Neural cell (in vitro differentiated cells): Measurements from ENCODE around the gene CRAT. TPM values are rescaled to one million over a fixed set of nuclear protein-coding genes. Genes with fewer than 3 reads are reported as not detected.

ENCODE experiments used
- H2AFZ ChIP-seq: fragments of 200-600, 300-800 bp; sonication (generic), shearing (Covaris generic); 2 replicates; pipeline ENCODE4 v1.6.0; 2014; ENCODE audit warnings: low read depth, mild to moderate bottlenecking, antibody characterized with exemption, low read length, moderate library complexity
- H3F3A ChIP-seq: fragments of 200-600 bp; shearing (Covaris generic); 2 replicates; pipeline ENCODE4 v1.6.1; 2016; ENCODE audit warnings: mild to moderate bottlenecking, moderate library complexity, mixed read lengths, antibody characterized with exemption, low read length; ENCODE audit not compliant: insufficient read depth, poor library complexity, severe bottlenecking
- H3K27ac ChIP-seq: fragments of 200-600, 300-800 bp; sonication (generic), shearing (Covaris generic); 2 replicates; pipeline ENCODE4 v1.5.1; 2014; ENCODE audit warnings: mild to moderate bottlenecking, low read length, moderate library complexity
- H3K27me3 ChIP-seq: fragments of 300-800, 200-600 bp; sonication (generic), shearing (Covaris generic); 2 replicates; pipeline ENCODE4 v1.6.0; 2014; ENCODE audit warnings: mild to moderate bottlenecking, low read depth, low read length, moderate library complexity; ENCODE audit not compliant: insufficient read depth
- H3K36me3 ChIP-seq: fragments of 300-800, 200-600 bp; sonication (generic), shearing (Covaris generic); 2 replicates; pipeline ENCODE4 v1.5.1; 2014; ENCODE audit warnings: mild to moderate bottlenecking, antibody characterized with exemption, low read length, moderate library complexity; ENCODE audit not compliant: insufficient read depth
- H3K4me2 ChIP-seq: fragments of 300-800, 200-600 bp; sonication (generic), shearing (Covaris generic); 2 replicates; pipeline ENCODE4 v1.6.0; 2014; ENCODE audit warnings: mild to moderate bottlenecking, low read length
- H3K4me3 ChIP-seq: fragments of 300-800, 200-600 bp; sonication (generic), shearing (Covaris generic); 2 replicates; pipeline ENCODE4 v1.5.1; 2014; ENCODE audit warnings: mild to moderate bottlenecking, low read length, moderate library complexity
- H3K79me2 ChIP-seq: fragments of 200-600 bp; shearing (Covaris generic); replicated peaks from 2 replicates; pipeline ENCODE4 v1.6.0; 2014; ENCODE audit warnings: mild to moderate bottlenecking, low read length, moderate library complexity; ENCODE audit not compliant: insufficient read depth
- H3K9ac ChIP-seq: fragments of 300-800, 200-600 bp; sonication (generic), shearing (Covaris generic); 2 replicates; pipeline ENCODE4 v1.6.1; 2016; ENCODE audit warnings: mild to moderate bottlenecking, low read length, mixed read lengths
- H3K9me2 ChIP-seq: fragments of 200-600 bp; shearing (Covaris generic); 2 replicates; pipeline ENCODE4 v1.6.1; 2016; ENCODE audit warnings: mild to moderate bottlenecking, low read length, mixed read lengths; ENCODE audit not compliant: insufficient read depth
- H3K9me3 ChIP-seq: fragments of 200-600, 300-800 bp; sonication (generic), shearing (Covaris generic); 2 replicates; pipeline ENCODE4 v1.6.1; 2016; ENCODE audit warnings: mild to moderate bottlenecking, mixed run types, low read length, moderate library complexity, mixed read lengths
- H4K20me1 ChIP-seq: fragments of 200-600 bp; shearing (Covaris generic); 2 replicates; pipeline ENCODE4 v1.6.1; 2016; ENCODE audit warnings: mild to moderate bottlenecking, mixed run types; ENCODE audit not compliant: insufficient read depth
- CTCF ChIP-seq: fragments of 450-650 bp; IDR thresholded peaks from 2 replicates; pipeline ENCODE4 v1.5.1; 2014; ENCODE audit warnings: antibody characterized with exemption, mild to moderate bottlenecking, moderate library complexity; ENCODE audit not compliant: poor library complexity, severe bottlenecking
- EZH2 ChIP-seq: fragments of 200-600, 300-800 bp; shearing (Covaris generic), sonication (generic); IDR thresholded peaks from 2 replicates; pipeline ENCODE4 v1.6.1; 2014; ENCODE audit warnings: antibody characterized with exemption, low read length, borderline replicate concordance, mild to moderate bottlenecking; ENCODE audit not compliant: insufficient read depth, poor library complexity, severe bottlenecking
- MXI1 ChIP-seq: fragments of 450-650 bp; conservative IDR thresholded peaks from 2 replicates; pipeline ENCODE4 v1.6.1; 2014; ENCODE audit warnings: antibody characterized with exemption, mild to moderate bottlenecking; ENCODE audit not compliant: poor library complexity, severe bottlenecking
- POLR2AphosphoS5 ChIP-seq: IDR thresholded peaks from 2 replicates; pipeline ENCODE4 v1.6.1; 2012
- RAD21 ChIP-seq: fragments of 450-650 bp; conservative IDR thresholded peaks from 2 replicates; pipeline ENCODE4 v1.6.1; 2014; ENCODE audit warnings: antibody characterized with exemption, mild to moderate bottlenecking, moderate library complexity
- REST ChIP-seq: IDR thresholded peaks from 2 replicates; pipeline ENCODE4 v1.6.1; 2012; ENCODE audit warnings: borderline replicate concordance
- SMC3 ChIP-seq: fragments of 450-650 bp; conservative IDR thresholded peaks from 2 replicates; pipeline ENCODE4 v1.6.1; 2014; ENCODE audit warnings: antibody characterized with exemption, mild to moderate bottlenecking, moderate library complexity; ENCODE audit not compliant: poor library complexity
- TAF1 ChIP-seq: IDR thresholded peaks from 2 replicates; pipeline ENCODE4 v1.6.1; 2012; ENCODE audit warnings: low read depth
- polyA plus RNA-seq: library from polyadenylated mRNA; depleted of rRNA; stranded (reverse); fragments of >200 nt; gene quantifications from 2 replicates; pipeline ENCODE4 v1.2.3, GENCODE V29; 2014

The CRAT gene
- polyA plus RNA-seq, 1 donor from 2014 or later, result 14.3 TPM

GRCh38 chr9:129058965-129059795 lies 51.4 kb downstream of the CRAT start:
- Histone ChIP-seq H3K27ac (no peak overlapping the region), H3F3A (no peaks in the 10 kb centered on the region), H3K4me2 (no peak overlapping the region), H2AFZ (no peak overlapping the region), H3K79me2 (no peaks in the 10 kb centered on the region), H3K36me3 (no peaks in the 10 kb centered on the region), H3K9me2 (no peaks in the 10 kb centered on the region), H3K9me3 (no peaks in the 10 kb centered on the region), H4K20me1 (no peaks in the 10 kb centered on the region), H3K9ac (no peak overlapping the region), H3K27me3 (no peaks in the 10 kb centered on the region), H3K4me3 (no peak overlapping the region)
- TF ChIP-seq RAD21, result no peak
- TF ChIP-seq MXI1, result no peak
- TF ChIP-seq POLR2AphosphoS5, result no peak
- TF ChIP-seq EZH2, result no peak
- no peak for TF ChIP-seq CTCF
- no peak for TF ChIP-seq TAF1
- TF ChIP-seq REST, result no peak

GRCh38 chr9:129054163-129054851 lies 56.3 kb downstream of the CRAT start:
- Histone ChIP-seq H3K9me3 (no peaks in the 10 kb centered on the region), H3K79me2 (no peaks in the 10 kb centered on the region), H2AFZ (no peak overlapping the region), H3K36me3 (no peaks in the 10 kb centered on the region), H3K9ac (no peak overlapping the region), H3K4me2 (no peak overlapping the region), H3F3A (no peaks in the 10 kb centered on the region), H3K4me3 (no peak overlapping the region), H4K20me1 (no peaks in the 10 kb centered on the region), H3K27me3 (no peaks in the 10 kb centered on the region), H3K27ac (no peak overlapping the region), H3K9me2 (no peaks in the 10 kb centered on the region)
- TF ChIP-seq CTCF, result no peak
- no peak for TF ChIP-seq SMC3
- no peak for TF ChIP-seq RAD21
